K562 (cell line): Measurements from ENCODE around the gene ARHGEF16. TPM values are rescaled to one million over a fixed set of nuclear protein-coding genes. Genes with fewer than 3 reads are reported as not detected.

Source experiments
- STAG1 ChIP-seq: sonication (generic); formaldehyde crosslinking; IDR thresholded peaks from 2 replicates; pipeline ENCODE4 v1.5.0; 2020; ENCODE audit warnings: missing genetic modification reagents, borderline replicate concordance
- polyA plus RNA-seq, 8 experiments: library from polyadenylated mRNA; depleted of rRNA in 4 of 8; stranded (reverse) in 5 of 8; unstranded in 3 of 8; fragments of >200 nt; fragmentation: Nextera tagmentation in 2 of 8; fragmentation: Illumina TruSeq in 1 of 8; extraction: Ambion mirVana in 2 of 8; extraction: Trizol in 1 of 8; gene quantifications; 2 replicates each; pipeline versions ENCODE4 v1.2.1 to v1.2.3, GENCODE V29; 2011 to 2014; ENCODE audit warnings: inconsistent platforms in 1 of 8, missing spikeins in 1 of 8
- total RNA-seq, 7 experiments: library from RNA; depleted of rRNA in 6 of 7; stranded (reverse); fragments of >200 nt in 6 of 7; fragmentation: Illumina TruSeq in 2 of 7; extraction: Trizol in 2 of 7; gene quantifications; 2 replicates each; pipeline versions ENCODE4 v1.2.1 to v1.2.3, GENCODE V29; 2011 to 2021; ENCODE audit warnings: low replicate concordance in 1 of 7
- TF ChIP-seq, protein P1 (sequence below): fragments of 200-600 bp; sonication (generic); IDR thresholded peaks from one replicate; pipeline ENCODE4 v1.6.1; 2012; ENCODE audit warnings: mild to moderate bottlenecking, low read depth, low read length, inconsistent platforms

Gene ARHGEF16
- total and polyA plus RNA-seq, 9 of the 15 experiments (the other 6 are each of a cell fraction or from before 2014, with no cell fraction given) = 0.15 to 1.2 (median 0.49) TPM; not detected in 2

DNA sequence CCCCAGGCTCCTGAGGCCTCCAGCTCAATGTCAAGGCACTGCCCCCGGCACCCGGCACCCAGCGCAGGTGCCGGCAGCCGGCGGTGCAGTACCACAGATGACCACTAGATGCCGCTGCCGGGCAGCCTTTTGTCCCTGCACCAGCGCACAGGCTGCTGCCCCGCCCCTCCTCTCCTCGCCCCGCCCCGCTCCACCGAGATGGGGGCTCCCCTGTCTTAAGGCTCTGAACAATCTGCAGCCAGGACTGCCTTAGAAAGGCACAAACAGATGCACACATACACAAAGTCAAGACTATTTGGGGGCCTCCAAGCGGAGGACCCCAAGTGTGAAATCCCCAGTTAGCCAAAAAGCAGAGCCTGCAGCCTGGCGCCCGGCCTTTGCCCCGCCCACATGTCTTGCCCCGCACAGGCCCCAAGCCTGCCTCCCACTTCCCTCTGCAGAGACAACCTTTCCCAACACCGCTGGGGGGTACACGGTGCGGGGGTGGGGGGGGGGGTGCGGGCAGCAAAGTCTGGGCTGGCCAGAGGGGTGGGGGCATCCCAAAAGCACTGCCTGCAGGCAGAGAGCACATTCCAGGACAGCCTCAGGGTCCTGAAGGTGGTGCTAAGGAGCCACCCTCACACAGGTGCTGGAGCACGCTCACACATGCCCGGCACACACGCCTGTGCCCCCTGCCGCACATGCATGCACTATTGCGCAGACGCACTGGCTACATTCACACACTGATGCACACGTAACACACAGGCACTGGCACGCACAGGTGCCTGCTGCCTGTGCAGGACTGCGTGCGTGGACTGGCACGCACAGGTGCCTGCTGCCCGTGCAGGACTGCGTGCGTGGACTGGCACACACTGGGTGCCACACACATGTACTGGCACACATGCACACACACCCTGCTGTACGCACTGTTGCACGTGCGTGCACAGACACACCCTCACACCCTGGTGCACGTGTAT, 37.1 kb downstream of the ARHGEF16 start (continued):
- TF ChIP-seq, protein P1, sequence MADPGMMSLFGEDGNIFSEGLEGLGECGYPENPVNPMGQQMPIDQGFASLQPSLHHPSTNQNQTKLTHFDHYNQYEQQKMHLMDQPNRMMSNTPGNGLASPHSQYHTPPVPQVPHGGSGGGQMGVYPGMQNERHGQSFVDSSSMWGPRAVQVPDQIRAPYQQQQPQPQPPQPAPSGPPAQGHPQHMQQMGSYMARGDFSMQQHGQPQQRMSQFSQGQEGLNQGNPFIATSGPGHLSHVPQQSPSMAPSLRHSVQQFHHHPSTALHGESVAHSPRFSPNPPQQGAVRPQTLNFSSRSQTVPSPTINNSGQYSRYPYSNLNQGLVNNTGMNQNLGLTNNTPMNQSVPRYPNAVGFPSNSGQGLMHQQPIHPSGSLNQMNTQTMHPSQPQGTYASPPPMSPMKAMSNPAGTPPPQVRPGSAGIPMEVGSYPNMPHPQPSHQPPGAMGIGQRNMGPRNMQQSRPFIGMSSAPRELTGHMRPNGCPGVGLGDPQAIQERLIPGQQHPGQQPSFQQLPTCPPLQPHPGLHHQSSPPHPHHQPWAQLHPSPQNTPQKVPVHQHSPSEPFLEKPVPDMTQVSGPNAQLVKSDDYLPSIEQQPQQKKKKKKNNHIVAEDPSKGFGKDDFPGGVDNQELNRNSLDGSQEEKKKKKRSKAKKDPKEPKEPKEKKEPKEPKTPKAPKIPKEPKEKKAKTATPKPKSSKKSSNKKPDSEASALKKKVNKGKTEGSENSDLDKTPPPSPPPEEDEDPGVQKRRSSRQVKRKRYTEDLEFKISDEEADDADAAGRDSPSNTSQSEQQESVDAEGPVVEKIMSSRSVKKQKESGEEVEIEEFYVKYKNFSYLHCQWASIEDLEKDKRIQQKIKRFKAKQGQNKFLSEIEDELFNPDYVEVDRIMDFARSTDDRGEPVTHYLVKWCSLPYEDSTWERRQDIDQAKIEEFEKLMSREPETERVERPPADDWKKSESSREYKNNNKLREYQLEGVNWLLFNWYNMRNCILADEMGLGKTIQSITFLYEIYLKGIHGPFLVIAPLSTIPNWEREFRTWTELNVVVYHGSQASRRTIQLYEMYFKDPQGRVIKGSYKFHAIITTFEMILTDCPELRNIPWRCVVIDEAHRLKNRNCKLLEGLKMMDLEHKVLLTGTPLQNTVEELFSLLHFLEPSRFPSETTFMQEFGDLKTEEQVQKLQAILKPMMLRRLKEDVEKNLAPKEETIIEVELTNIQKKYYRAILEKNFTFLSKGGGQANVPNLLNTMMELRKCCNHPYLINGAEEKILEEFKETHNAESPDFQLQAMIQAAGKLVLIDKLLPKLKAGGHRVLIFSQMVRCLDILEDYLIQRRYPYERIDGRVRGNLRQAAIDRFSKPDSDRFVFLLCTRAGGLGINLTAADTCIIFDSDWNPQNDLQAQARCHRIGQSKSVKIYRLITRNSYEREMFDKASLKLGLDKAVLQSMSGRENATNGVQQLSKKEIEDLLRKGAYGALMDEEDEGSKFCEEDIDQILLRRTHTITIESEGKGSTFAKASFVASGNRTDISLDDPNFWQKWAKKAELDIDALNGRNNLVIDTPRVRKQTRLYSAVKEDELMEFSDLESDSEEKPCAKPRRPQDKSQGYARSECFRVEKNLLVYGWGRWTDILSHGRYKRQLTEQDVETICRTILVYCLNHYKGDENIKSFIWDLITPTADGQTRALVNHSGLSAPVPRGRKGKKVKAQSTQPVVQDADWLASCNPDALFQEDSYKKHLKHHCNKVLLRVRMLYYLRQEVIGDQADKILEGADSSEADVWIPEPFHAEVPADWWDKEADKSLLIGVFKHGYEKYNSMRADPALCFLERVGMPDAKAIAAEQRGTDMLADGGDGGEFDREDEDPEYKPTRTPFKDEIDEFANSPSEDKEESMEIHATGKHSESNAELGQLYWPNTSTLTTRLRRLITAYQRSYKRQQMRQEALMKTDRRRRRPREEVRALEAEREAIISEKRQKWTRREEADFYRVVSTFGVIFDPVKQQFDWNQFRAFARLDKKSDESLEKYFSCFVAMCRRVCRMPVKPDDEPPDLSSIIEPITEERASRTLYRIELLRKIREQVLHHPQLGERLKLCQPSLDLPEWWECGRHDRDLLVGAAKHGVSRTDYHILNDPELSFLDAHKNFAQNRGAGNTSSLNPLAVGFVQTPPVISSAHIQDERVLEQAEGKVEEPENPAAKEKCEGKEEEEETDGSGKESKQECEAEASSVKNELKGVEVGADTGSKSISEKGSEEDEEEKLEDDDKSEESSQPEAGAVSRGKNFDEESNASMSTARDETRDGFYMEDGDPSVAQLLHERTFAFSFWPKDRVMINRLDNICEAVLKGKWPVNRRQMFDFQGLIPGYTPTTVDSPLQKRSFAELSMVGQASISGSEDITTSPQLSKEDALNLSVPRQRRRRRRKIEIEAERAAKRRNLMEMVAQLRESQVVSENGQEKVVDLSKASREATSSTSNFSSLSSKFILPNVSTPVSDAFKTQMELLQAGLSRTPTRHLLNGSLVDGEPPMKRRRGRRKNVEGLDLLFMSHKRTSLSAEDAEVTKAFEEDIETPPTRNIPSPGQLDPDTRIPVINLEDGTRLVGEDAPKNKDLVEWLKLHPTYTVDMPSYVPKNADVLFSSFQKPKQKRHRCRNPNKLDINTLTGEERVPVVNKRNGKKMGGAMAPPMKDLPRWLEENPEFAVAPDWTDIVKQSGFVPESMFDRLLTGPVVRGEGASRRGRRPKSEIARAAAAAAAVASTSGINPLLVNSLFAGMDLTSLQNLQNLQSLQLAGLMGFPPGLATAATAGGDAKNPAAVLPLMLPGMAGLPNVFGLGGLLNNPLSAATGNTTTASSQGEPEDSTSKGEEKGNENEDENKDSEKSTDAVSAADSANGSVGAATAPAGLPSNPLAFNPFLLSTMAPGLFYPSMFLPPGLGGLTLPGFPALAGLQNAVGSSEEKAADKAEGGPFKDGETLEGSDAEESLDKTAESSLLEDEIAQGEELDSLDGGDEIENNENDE = no peak
- peak; percentile 69 for TF ChIP-seq STAG1
